HG02798 (cell line): ENCODE data around the gene PRPS1.
"Not testable (repeated sequence)": the region's sequence is repeated elsewhere in the genome, so short reads cannot be mapped to it uniquely, and the experiment has no call there.

Experiments used
- ATAC-seq: cut with Tn5 transposase; IDR thresholded peaks from one replicate; pipeline ENCODE4 v1.9.1; 2021; ENCODE audit warnings: mild to moderate bottlenecking; ENCODE audit not compliant: unreplicated experiment, poor library complexity

The PRPS1 gene

GRCh38 chrX:107628662-107629539, 591 bp downstream of the PRPS1 start:
- ATAC-seq = peak; percentile 35

- no peak for ATAC-seq
These were observed 1.2 kb downstream of the PRPS1 start for GRCh38 chrX:107629540-107629909.

GRCh38 chrX:107630031-107630689, 1.9 kb downstream of the PRPS1 start:
- no peak for ATAC-seq

- no peak for ATAC-seq
These were observed 4.0 kb downstream of the PRPS1 start for GRCh38 chrX:107632346-107632745.

GRCh38 chrX:107646735-107647134, 18.4 kb downstream of the PRPS1 start:
- ATAC-seq = no peak

GRCh38 chrX:107648332-107648731, 20.0 kb downstream of the PRPS1 start:
- ATAC-seq = no peak

GRCh38 chrX:107654566-107654871, 26.2 kb downstream of the PRPS1 start:
- ATAC-seq = no peak

- ATAC-seq = peak; percentile 80
These were observed 26.8 kb downstream of the PRPS1 start for GRCh38 chrX:107654872-107655761.

GRCh38 chrX:107656978-107657377, 28.7 kb downstream of the PRPS1 start:
- no peak for ATAC-seq

- ATAC-seq = no peak
These were observed 30.4 kb downstream of the PRPS1 start for GRCh38 chrX:107658660-107659059.

GRCh38 chrX:107659286-107659685, 31.0 kb downstream of the PRPS1 start:
- ATAC-seq = no peak

- ATAC-seq = peak; percentile 37
These were observed 31.5 kb downstream of the PRPS1 start for GRCh38 chrX:107659768-107660167.

GRCh38 chrX:107662145-107662544, 33.8 kb downstream of the PRPS1 start:
- no peak for ATAC-seq

GRCh38 chrX:107662824-107663223, 34.5 kb downstream of the PRPS1 start:
- ATAC-seq = no peak

GRCh38 chrX:107666931-107667330, 38.6 kb downstream of the PRPS1 start:
- ATAC-seq = no peak

GRCh38 chrX:107667426-107667825, 39.1 kb downstream of the PRPS1 start:
- ATAC-seq = no peak

GRCh38 chrX:107668710-107669109, 40.4 kb downstream of the PRPS1 start:
- not testable (repeated sequence) for ATAC-seq

GRCh38 chrX:107669261-107669660, 41.0 kb downstream of the PRPS1 start:
- ATAC-seq = no peak

- no peak for ATAC-seq
These were observed 41.7 kb downstream of the PRPS1 start for GRCh38 chrX:107669885-107670628.

- not testable (repeated sequence) for ATAC-seq
These were observed 42.9 kb downstream of the PRPS1 start for GRCh38 chrX:107671256-107671655.
